Stomach (tissue), 9 donors: ENCODE measurements around the gene KIF17. TPM values are rescaled to one million over a fixed set of nuclear protein-coding genes. Genes with fewer than 3 reads are reported as not detected.

Experiments used
- DNase-seq, 2 donors: peaks; one replicate each; pipeline versions ENCODE4 v3.0.0 to v3.0.0-alpha.2; 2013 to 2019
- H3K27ac ChIP-seq, 5 donors: fragments of 200-600 bp in 4 of 5; sonication (generic) in 4 of 5; one replicate each; pipeline ENCODE4 v1.5.1; 2013 to 2019; ENCODE audit warnings: mild to moderate bottlenecking in 1 of 5, moderate library complexity in 1 of 5
- H3K27me3 ChIP-seq, 3 donors: fragments of 200-600 bp; sonication (generic); one replicate each; pipeline ENCODE4 v1.5.1; 2017 to 2019; ENCODE audit warnings: mixed run types in 1 of 3
- H3K36me3 ChIP-seq, 4 donors: fragments of 200-600 bp; sonication (generic); 1 replicate in 3 of 4; 2 replicates in 1 of 4; pipeline ENCODE4 v1.5.1; 2016 to 2019
- H3K4me1 ChIP-seq, 4 donors: fragments of 200-600 bp; sonication (generic); one replicate each; pipeline ENCODE4 v1.5.1; 2016 to 2019
- H3K4me3 ChIP-seq, 4 donors: fragments of 200-600 bp; sonication (generic) in 3 of 4; one replicate each; pipeline ENCODE4 v1.5.1; 2016 to 2019; ENCODE audit warnings: mild to moderate bottlenecking in 1 of 4
- H3K9me3 ChIP-seq, 4 donors: fragments of 200-600 bp; sonication (generic); one replicate each; pipeline ENCODE4 v1.5.1; 2016 to 2019
- EP300 ChIP-seq: sonication (generic); formaldehyde crosslinking; IDR thresholded peaks from one replicate; pipeline ENCODE4 v1.6.1; 2017; ENCODE audit warnings: antibody characterized with exemption
- POLR2A ChIP-seq, 4 donors: fragments of 450-650 bp; IDR thresholded peaks; one replicate each; pipeline ENCODE4 v1.6.1; 2016; ENCODE audit warnings: antibody characterized with exemption in 4 of 4, control low read depth in 2 of 4, mild to moderate bottlenecking in 1 of 4, moderate library complexity in 1 of 4
- POLR2AphosphoS5 ChIP-seq, 3 donors: sonication (generic); formaldehyde crosslinking; IDR thresholded peaks; one replicate each; pipeline ENCODE4 v1.6.1; 2016; ENCODE audit warnings: antibody characterized with exemption in 3 of 3
- WGBS, 5 donors: extraction: QIAGEN DNeasy Blood & Tissue Kit in 3 of 5; methylation state at CpG; one replicate each; pipeline versions ENCODE4 v1.1.5 to v1.1.7; 2013 to 2018; 5-methylcytosine and 5-hydroxymethylcytosine counted together
- intact Hi-C: fragments of 100-400 bp; cut with DNase I; formaldehyde crosslinking; loops from one replicate; pipeline ENCODE4 v1.15.1; 2023; ENCODE audit warnings: low total_unique reads
- polyA plus RNA-seq, 3 donors: library from polyadenylated mRNA; stranded (reverse); fragments of 200-250 nt; gene quantifications; one replicate each; pipeline ENCODE4 v1.2.3, GENCODE V29; 2013
- total RNA-seq, 5 donors: library from RNA; depleted of rRNA; stranded (reverse); fragments of >200 nt; gene quantifications; one replicate each; pipeline versions ENCODE4 v1.1.0 to v1.2.3, GENCODE V29; 2014 to 2016
- TF ChIP-seq, protein P1 (sequence below), 7 experiments: fragments of 450-650 bp in 4 of 7; fragments of 200-600 bp in 3 of 7; sonication (generic) in 3 of 7; IDR thresholded peaks; one replicate each; pipeline ENCODE4 v1.5.1; 2016 to 2019; ENCODE audit warnings: antibody characterized with exemption in 7 of 7, control low read depth in 2 of 7, mild to moderate bottlenecking in 1 of 7
- donor health status: healthy with polysubstance abuse.
- donor health status: Bipolar disorder and iron deficiency.
- donor health status: healthy.

The KIF17 gene
- total and polyA plus RNA-seq, 8 donors, result 0.56 to 1.5 (median 1.3) TPM; not detected in 3

DNA sequence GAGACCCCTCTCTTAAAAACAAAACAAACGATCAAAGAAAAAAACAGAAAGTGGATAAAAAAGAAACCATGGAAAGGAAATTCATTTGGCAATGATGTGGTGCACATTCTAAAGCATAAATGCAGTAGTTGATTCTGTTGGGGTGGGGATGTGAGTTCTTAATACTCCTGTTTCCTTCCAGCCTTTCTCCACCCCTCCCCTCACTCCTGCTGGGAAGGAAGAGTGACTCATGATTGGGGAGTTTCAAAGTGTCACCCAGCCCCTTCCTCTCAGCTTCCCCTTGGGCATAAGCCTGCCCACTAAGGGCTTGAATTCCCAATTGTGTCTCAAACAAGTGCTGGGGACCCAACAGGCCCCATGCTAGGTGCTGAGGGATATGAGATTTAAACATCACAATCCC lies 91.3 kb downstream of the KIF17 start:
- Histone ChIP-seq H3K27ac (no peak overlapping the region), H3K4me3 (no peak overlapping the region), H3K9me3 (no peaks in the 10 kb centered on the region), H3K27me3 (peaks cover 0 to 18% (median 0%) of the 10 kb centered on the region in 3 donors), H3K36me3 (no peaks in the 10 kb centered on the region), H3K4me1 (no peaks in the 10 kb centered on the region)
- no peak for DNase-seq
- intact Hi-C loops, result no loop called here
- WGBS, 5 donors, result 53 to 76% (median 60%) methylated on average over 1 of the region's 1 CpG
- TF ChIP-seq POLR2A (IDR thresholded peaks at IDR 0.05), result no peak
- no peak for TF ChIP-seq EP300
- no peak for TF ChIP-seq POLR2AphosphoS5 (IDR thresholded peaks at IDR 0.05)
- TF ChIP-seq, protein P1, sequence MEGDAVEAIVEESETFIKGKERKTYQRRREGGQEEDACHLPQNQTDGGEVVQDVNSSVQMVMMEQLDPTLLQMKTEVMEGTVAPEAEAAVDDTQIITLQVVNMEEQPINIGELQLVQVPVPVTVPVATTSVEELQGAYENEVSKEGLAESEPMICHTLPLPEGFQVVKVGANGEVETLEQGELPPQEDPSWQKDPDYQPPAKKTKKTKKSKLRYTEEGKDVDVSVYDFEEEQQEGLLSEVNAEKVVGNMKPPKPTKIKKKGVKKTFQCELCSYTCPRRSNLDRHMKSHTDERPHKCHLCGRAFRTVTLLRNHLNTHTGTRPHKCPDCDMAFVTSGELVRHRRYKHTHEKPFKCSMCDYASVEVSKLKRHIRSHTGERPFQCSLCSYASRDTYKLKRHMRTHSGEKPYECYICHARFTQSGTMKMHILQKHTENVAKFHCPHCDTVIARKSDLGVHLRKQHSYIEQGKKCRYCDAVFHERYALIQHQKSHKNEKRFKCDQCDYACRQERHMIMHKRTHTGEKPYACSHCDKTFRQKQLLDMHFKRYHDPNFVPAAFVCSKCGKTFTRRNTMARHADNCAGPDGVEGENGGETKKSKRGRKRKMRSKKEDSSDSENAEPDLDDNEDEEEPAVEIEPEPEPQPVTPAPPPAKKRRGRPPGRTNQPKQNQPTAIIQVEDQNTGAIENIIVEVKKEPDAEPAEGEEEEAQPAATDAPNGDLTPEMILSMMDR (IDR thresholded peaks at IDR 0.05), result no peak

DNA sequence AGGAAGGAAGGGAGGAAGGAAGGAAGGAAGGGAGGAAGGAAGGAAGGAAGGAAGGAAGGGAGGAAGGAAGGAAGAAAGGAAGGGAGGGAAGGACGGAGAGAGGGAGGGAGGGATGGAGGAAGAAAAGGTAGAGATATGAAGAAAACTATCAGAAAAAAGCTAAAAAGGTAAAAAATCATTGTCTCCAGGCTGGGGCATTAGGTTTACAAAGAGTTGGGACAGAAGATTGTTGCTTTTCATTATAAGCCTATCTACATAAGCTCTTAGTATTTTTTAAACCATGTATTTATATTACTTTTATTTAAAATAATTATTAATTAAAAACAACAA lies 91.7 kb downstream of the KIF17 start:
- 39 to 73% (median 70%) methylated on average over 1 of the region's 1 CpG for WGBS, 5 donors
- Histone ChIP-seq H3K27me3 (peaks cover 0 to 18% (median 0%) of the 10 kb centered on the region in 3 donors), H3K4me3 (no peak overlapping the region), H3K36me3 (no peaks in the 10 kb centered on the region), H3K27ac (no peak overlapping the region), H3K4me1 (no peaks in the 10 kb centered on the region), H3K9me3 (no peaks in the 10 kb centered on the region)
- no peak for DNase-seq
- intact Hi-C loops, result no loop called here
- TF ChIP-seq, protein P1 (IDR thresholded peaks at IDR 0.05), result no peak
- TF ChIP-seq POLR2AphosphoS5 (IDR thresholded peaks at IDR 0.05), result no peak
- no peak for TF ChIP-seq EP300
- TF ChIP-seq POLR2A (IDR thresholded peaks at IDR 0.05), result no peak

- Histone ChIP-seq H3K27ac (no peak overlapping the region), H3K4me3 (no peak overlapping the region), H3K27me3 (peaks cover 0 to 18% (median 0%) of the 10 kb centered on the region in 3 donors), H3K4me1 (no peaks in the 10 kb centered on the region), H3K36me3 (no peaks in the 10 kb centered on the region), H3K9me3 (no peaks in the 10 kb centered on the region)
- intact Hi-C loops, result no loop called here
- 58 to 76% (median 68%) methylated on average over 3 of the region's 3 CpGs for WGBS, 5 donors
- TF ChIP-seq POLR2AphosphoS5 (IDR thresholded peaks at IDR 0.05), result no peak
- no peak for DNase-seq
Observed at GRCh38 chr1:20625176-20626097, 92.4 kb downstream of the KIF17 start.

- no peak for DNase-seq
- no peaks in the 10 kb centered on the region for H3K4me1 ChIP-seq
Observed at GRCh38 chr1:20624709-20625108, 93.1 kb downstream of the KIF17 start.

More at GRCh38 chr1:20624709-20625108, 93.1 kb downstream of the KIF17 start:
- Histone ChIP-seq H3K27ac (no peak overlapping the region), H3K36me3 (no peaks in the 10 kb centered on the region), H3K9me3 (no peaks in the 10 kb centered on the region), H3K27me3 (peaks cover 0 to 18% (median 0%) of the 10 kb centered on the region in 3 donors), H3K4me3 (no peak overlapping the region)
- intact Hi-C loops, result no loop called here
- 56 to 78% (median 60%) methylated on average over 1 of the region's 1 CpG for WGBS, 5 donors
- no peak for TF ChIP-seq POLR2AphosphoS5 (IDR thresholded peaks at IDR 0.05)
- TF ChIP-seq, protein P1 (IDR thresholded peaks at IDR 0.05), result no peak
- TF ChIP-seq POLR2A (IDR thresholded peaks at IDR 0.05), result no peak
- no peak for TF ChIP-seq EP300
